Kidney (tissue), 14 donors: ENCODE measurements around the gene PSMD4. TPM values are rescaled to one million over a fixed set of nuclear protein-coding genes. Genes with fewer than 3 reads are reported as not detected.

Source experiments
- DNase-seq, 5 donors: peaks; one replicate each; pipeline ENCODE4 v3.0.0-alpha.2; 2013 to 2020
- FAIRE-seq: peaks from 2 replicates; lab custom pipeline; 2012; peaks lifted over from hg19 to GRCh38; lab: Jason Lieb, UNC
- H3K27ac ChIP-seq, 2 donors: one replicate each; pipeline ENCODE4 v1.7.0; 2013; ENCODE audit warnings: low read depth in 2 of 2, low read length in 2 of 2, inconsistent platforms in 1 of 2
- H3K27me3 ChIP-seq: one replicate; pipeline ENCODE4 v1.7.1; 2013; ENCODE audit warnings: low read length, inconsistent platforms; ENCODE audit not compliant: control insufficient read depth, insufficient read depth
- H3K36me3 ChIP-seq, 3 donors: one replicate each; pipeline versions ENCODE4 v1.7.0 to v1.7.1; 2013; ENCODE audit warnings: low read length in 3 of 3, control low read depth in 1 of 3, inconsistent platforms in 1 of 3; ENCODE audit not compliant: insufficient read depth in 3 of 3, control insufficient read depth in 2 of 3
- H3K4me1 ChIP-seq, 3 donors: one replicate each; pipeline versions ENCODE4 v1.7.0 to v1.7.1; 2013; ENCODE audit warnings: low read length in 3 of 3, inconsistent platforms in 1 of 3, low read depth in 1 of 3; ENCODE audit not compliant: control insufficient read depth in 2 of 3, insufficient read depth in 2 of 3
- H3K4me3 ChIP-seq, 3 donors: one replicate each; pipeline versions ENCODE4 v1.7.0 to v1.8.1; 2013; ENCODE audit warnings: low read length in 3 of 3, control low read depth in 1 of 3, inconsistent platforms in 1 of 3
- H3K9ac ChIP-seq, 3 donors: one replicate each; pipeline versions ENCODE4 v1.7.0 to v1.7.1; 2013; ENCODE audit warnings: low read length in 3 of 3, control low read depth in 1 of 3, inconsistent platforms in 1 of 3
- H3K9me3 ChIP-seq, 3 donors: one replicate each; pipeline versions ENCODE4 v1.7.0 to v1.7.1; 2013; ENCODE audit warnings: low read length in 3 of 3, control low read depth in 1 of 3, inconsistent platforms in 1 of 3; ENCODE audit not compliant: control insufficient read depth in 2 of 3, insufficient read depth in 1 of 3
- intact Hi-C: fragments of 100-400 bp; cut with DNase I; formaldehyde crosslinking; loops from one replicate; pipeline ENCODE4 v1.11.1; 2022
- polyA plus RNA-seq: library from polyadenylated mRNA; stranded (reverse); fragments of 350-450 nt; fragmentation: Illumina TruSeq; extraction: RNeasy Lipid Tissue Mini Kit (QIAGEN cat#74804); gene quantifications from one replicate; pipeline ENCODE4 v1.2.3, GENCODE V29; 2014; ENCODE audit warnings: low read depth, low replicate concordance; ENCODE audit not compliant: insufficient read depth
- total RNA-seq: library from RNA; stranded (reverse); fragmentation: NEBNext Ultra II Directional; extraction: Animal tissue kit (Norgen Biotek cat#: 25700); gene quantifications from one replicate; pipeline ENCODE4 v1.2.1, GENCODE V29; 2021
- TF ChIP-seq, protein P1 (sequence below): IDR thresholded peaks from 3 replicates; pipeline ENCODE4 v1.5.1; 2012; ENCODE audit warnings: mild to moderate bottlenecking, moderate library complexity, borderline replicate concordance; ENCODE audit not compliant: insufficient read depth; ENCODE audit errors: extremely low read depth
- donor health status: control.
- donor health status: control.
- donor health status: control.
- donor health status: control.
- donor health status: control.
- donor health status: DM: yes; HTN: yes; CAD: no.
- donor health status: Normal renal cell carcinoma (clear cell type).

Gene PSMD4
- total and polyA plus RNA-seq, 2 donors from 2014 or later: 123 to 178 TPM

DNA sequence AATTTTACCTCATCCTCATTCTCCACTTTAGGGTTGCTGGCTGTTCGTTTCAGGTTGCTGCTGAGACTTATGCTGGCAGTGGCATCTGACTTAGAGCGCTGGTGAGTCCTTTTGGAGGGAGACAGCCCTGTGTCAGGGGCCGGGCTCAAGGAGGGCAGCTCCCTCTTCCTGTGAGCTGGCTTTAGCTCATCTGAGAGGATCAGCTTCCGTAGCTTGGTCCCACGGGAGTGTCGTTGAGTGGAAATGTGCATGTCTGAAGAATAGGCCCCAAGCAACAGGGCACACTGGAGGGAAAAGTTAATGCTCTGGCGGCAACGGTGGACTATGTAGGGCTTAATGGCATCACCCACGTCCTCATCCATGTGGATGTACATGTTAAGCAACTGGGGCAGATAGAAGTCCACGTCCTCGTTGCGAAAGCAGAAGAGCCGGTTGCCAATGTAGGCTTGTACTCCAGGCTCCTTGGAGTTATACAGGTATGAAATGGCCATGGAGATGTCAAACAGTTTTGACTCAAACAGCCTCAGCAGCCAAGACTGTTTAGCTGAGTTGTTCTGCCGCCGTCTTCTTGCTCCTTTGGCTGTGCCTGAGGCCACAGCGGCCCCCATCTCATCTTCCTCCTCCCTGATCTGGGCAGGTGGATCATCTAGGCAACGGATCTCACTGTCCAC, 61.2 kb downstream of the PSMD4 start:
- peaks cover 0 to 22% (median 17%) of the 10 kb centered on the region in 3 donors for H3K4me1 ChIP-seq
- TF ChIP-seq, protein P1, sequence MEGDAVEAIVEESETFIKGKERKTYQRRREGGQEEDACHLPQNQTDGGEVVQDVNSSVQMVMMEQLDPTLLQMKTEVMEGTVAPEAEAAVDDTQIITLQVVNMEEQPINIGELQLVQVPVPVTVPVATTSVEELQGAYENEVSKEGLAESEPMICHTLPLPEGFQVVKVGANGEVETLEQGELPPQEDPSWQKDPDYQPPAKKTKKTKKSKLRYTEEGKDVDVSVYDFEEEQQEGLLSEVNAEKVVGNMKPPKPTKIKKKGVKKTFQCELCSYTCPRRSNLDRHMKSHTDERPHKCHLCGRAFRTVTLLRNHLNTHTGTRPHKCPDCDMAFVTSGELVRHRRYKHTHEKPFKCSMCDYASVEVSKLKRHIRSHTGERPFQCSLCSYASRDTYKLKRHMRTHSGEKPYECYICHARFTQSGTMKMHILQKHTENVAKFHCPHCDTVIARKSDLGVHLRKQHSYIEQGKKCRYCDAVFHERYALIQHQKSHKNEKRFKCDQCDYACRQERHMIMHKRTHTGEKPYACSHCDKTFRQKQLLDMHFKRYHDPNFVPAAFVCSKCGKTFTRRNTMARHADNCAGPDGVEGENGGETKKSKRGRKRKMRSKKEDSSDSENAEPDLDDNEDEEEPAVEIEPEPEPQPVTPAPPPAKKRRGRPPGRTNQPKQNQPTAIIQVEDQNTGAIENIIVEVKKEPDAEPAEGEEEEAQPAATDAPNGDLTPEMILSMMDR: no peak
- DNase-seq (no peak), FAIRE-seq (no peak)
- no peak overlapping the region for H3K27ac ChIP-seq
- no peaks in the 10 kb centered on the region for H3K27me3 ChIP-seq
- intact Hi-C loops: no loop called here
- H3K36me3 ChIP-seq: peaks cover 10 to 45% (median 27%) of the 10 kb centered on the region in 3 donors
- H3K9ac ChIP-seq: no peak overlapping the region
- no peak overlapping the region for H3K4me3 ChIP-seq
- no peaks in the 10 kb centered on the region for H3K9me3 ChIP-seq

Other genes starting within 250 kb of the PSMD4 start
- gene MINDY1, start 247.8 kb upstream of the PSMD4 start, total RNA-seq: 33.5 TPM
- 35.1 TPM for gene MINDY1, start 247.8 kb upstream of the PSMD4 start, polyA plus RNA-seq
- gene PRUNE1, start 246.3 kb upstream of the PSMD4 start, total RNA-seq: 24.0 TPM
- gene PRUNE1, start 246.3 kb upstream of the PSMD4 start, polyA plus RNA-seq: 25.6 TPM
- 0.54 TPM for gene BNIPL, start 218.1 kb upstream of the PSMD4 start, total RNA-seq
- gene BNIPL, start 218.1 kb upstream of the PSMD4 start, polyA plus RNA-seq: 3.1 TPM
- 6.2 TPM for gene C1orf56, start 207.0 kb upstream of the PSMD4 start, total RNA-seq
- gene C1orf56, start 207.0 kb upstream of the PSMD4 start, polyA plus RNA-seq: 12.8 TPM
- gene CDC42SE1, start 195.1 kb upstream of the PSMD4 start, total RNA-seq: 107 TPM
- gene CDC42SE1, start 195.1 kb upstream of the PSMD4 start, polyA plus RNA-seq: 36.6 TPM
- gene MLLT11, start 194.3 kb upstream of the PSMD4 start, total RNA-seq: 1.4 TPM
- gene MLLT11, start 194.3 kb upstream of the PSMD4 start, polyA plus RNA-seq: 2.3 TPM
- 20.5 TPM for gene GABPB2, start 184.0 kb upstream of the PSMD4 start, total RNA-seq
- gene GABPB2, start 184.0 kb upstream of the PSMD4 start, polyA plus RNA-seq: 4.7 TPM
- gene SEMA6C, start 108.1 kb upstream of the PSMD4 start, total RNA-seq: 7.6 TPM
- gene SEMA6C, start 108.1 kb upstream of the PSMD4 start, polyA plus RNA-seq: 17.4 TPM
- 6.3 TPM for gene TNFAIP8L2, start 98.1 kb upstream of the PSMD4 start, total RNA-seq
- 1.8 TPM for gene TNFAIP8L2, start 98.1 kb upstream of the PSMD4 start, polyA plus RNA-seq
- gene LYSMD1, start 88.8 kb upstream of the PSMD4 start, total RNA-seq: 7.9 TPM
- 9.1 TPM for gene LYSMD1, start 88.8 kb upstream of the PSMD4 start, polyA plus RNA-seq
- 33.4 TPM for gene SCNM1, start 88.6 kb upstream of the PSMD4 start, total RNA-seq
- 57.7 TPM for gene SCNM1, start 88.6 kb upstream of the PSMD4 start, polyA plus RNA-seq
- 0.66 TPM for gene TMOD4, start 78.8 kb upstream of the PSMD4 start, total RNA-seq
- gene TMOD4, start 78.8 kb upstream of the PSMD4 start, polyA plus RNA-seq: 0.65 TPM
- 52.6 TPM for gene VPS72, start 64.5 kb upstream of the PSMD4 start, total RNA-seq
- gene VPS72, start 64.5 kb upstream of the PSMD4 start, polyA plus RNA-seq: 38.2 TPM
- 49.0 TPM for gene PIP5K1A, start 56.2 kb upstream of the PSMD4 start, total RNA-seq
- 15.5 TPM for gene PIP5K1A, start 56.2 kb upstream of the PSMD4 start, polyA plus RNA-seq
- 30.3 TPM for gene ZNF687, start 27.6 kb downstream of the PSMD4 start, total RNA-seq
- 8.5 TPM for gene ZNF687, start 27.6 kb downstream of the PSMD4 start, polyA plus RNA-seq
- 60.9 TPM for gene PI4KB, start 72.7 kb downstream of the PSMD4 start, total RNA-seq
- 43.5 TPM for gene PI4KB, start 72.7 kb downstream of the PSMD4 start, polyA plus RNA-seq
- 46.6 TPM for gene RFX5, start 92.5 kb downstream of the PSMD4 start, total RNA-seq
- 17.9 TPM for gene RFX5, start 92.5 kb downstream of the PSMD4 start, polyA plus RNA-seq
- gene SELENBP1, start 118.0 kb downstream of the PSMD4 start, total RNA-seq: 50.0 TPM
- 161 TPM for gene SELENBP1, start 118.0 kb downstream of the PSMD4 start, polyA plus RNA-seq
- 212 TPM for gene PSMB4, start 144.8 kb downstream of the PSMD4 start, total RNA-seq
- gene PSMB4, start 144.8 kb downstream of the PSMD4 start, polyA plus RNA-seq: 436 TPM
- 96.6 TPM for gene POGZ, start 204.8 kb downstream of the PSMD4 start, total RNA-seq
- 16.4 TPM for gene POGZ, start 204.8 kb downstream of the PSMD4 start, polyA plus RNA-seq